ENCODE results near the gene FAM120B.

The FAM120B gene

GRCh38 chr6:170362121-170362520 is 55.6 kb downstream of the FAM120B start:
- no peak for DNase-seq

DNA sequence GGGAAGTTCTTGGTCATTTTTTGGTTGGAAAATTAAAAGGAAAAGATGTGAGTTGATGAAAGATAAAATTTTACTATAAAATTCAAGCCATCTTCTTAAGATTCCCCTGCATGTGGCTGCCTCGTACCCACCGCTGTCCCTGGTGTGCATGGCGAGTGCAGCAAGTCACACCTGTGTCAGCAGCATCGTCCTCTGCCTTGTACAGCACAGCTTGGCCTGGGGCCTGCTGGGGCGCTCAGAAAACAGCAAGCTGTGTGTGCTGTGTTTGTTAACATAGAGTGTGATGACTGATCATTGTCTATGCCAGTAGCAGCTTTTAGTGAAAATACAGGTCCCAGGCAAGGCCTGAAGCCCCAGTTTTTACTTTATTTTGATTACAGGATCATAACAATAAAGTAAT is 56.7 kb downstream of the FAM120B start:
- DNase-seq = no peak

- DNase-seq = no peak
These were observed 58.6 kb downstream of the FAM120B start for GRCh38 chr6:170365121-170365520.

DNA sequence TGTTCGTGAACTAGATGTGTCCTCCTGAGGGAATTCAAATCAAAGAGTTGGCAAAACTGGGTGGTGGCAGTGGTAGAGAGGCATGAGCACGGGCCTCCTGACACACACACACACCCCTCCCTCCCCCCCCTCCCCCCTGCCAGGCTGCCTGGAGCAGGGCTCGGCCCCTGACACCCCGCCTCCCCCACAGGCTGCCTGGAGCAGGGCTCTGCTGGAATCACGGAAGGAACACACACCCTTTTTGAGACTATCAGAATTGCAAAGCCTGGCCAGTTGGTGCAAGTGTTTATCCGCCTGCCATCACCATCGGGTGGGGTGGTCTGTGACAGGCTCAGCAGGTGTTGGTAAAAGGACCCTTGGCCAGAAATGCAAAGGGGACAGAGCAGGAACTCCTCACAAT is 59.0 kb downstream of the FAM120B start:
- no peak for DNase-seq

- no peak for DNase-seq
These were observed 59.8 kb downstream of the FAM120B start for GRCh38 chr6:170366248-170366960.

DNA sequence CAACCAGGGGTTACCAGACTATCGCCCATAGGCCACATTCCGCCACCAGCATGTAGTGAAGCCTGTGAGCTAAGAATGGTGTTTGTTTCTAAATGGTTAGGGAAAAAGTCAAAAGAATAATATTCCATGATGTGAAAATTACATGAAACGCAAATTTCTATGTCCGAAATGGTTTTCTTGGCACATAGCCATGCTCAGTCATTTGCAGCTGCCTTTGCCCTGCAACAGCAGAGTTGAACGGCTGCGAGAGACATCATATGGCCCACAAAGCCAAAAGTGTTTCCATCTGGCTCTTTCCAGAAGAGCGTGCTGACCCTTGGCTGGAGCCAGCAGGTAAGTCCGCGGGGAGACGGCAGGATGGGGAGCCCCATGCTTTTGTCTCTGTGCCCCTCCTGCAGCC is 60.7 kb downstream of the FAM120B start:
- no peak for DNase-seq

DNA sequence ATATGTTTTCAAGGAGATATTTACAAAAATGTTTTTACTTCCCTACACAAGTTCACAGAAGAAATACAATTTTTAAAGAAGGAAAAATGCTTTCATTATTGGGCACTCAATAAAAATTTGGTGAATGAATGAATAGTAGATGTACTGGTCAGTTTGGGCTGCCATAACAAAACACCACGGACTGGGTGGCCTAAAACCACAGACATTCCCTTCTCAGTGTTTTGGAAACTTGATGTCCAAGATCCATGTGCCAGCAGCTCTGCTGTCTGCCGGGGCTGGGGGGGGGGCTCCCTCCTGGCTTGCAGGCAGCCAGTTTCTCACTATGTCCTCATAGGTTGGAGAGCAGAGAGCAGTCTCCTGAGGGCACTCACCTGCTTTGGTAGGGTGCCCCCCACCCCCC is 62.0 kb downstream of the FAM120B start:
- DNase-seq = no peak

- DNase-seq = no peak
These were observed 62.8 kb downstream of the FAM120B start for GRCh38 chr6:170369403-170369802.

DNA sequence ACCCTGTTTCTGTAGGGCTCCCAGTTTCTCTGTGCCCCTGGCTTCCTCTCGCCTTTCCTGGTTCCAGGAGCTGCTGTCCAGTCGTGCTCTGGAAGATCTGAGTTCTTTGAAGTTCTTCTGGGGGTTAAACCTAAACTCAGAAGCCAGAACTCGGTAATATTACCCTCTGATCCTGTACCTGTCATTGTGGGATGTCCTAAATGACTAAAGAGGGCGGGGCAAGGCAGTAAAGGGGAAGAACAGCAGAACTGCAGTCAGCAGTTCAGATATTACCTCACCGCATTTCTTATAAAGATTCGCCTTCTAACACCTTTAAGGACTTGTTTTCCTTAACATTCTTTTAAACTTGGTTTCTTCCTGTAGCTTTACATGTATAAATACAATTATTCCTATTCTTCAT is 63.9 kb downstream of the FAM120B start:
- no peak for DNase-seq

DNA sequence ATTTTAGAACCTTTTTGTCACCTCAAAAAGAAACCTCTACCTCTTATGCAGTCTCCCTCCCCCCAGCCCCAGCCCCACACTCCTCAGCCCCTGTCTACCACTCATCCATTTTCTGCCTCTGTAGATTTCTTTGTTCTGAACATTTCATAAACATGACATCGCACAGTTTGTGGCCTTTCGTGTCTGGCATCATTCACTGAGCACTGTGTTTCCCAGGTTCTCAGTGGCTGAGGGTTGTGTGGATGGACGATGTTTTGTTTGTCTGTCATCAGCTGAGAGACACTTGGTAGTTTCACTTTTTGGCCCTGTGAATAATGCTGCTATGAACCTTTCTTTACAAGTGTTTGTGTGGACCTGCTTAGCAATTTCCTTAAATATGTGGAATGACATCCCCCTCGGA is 64.5 kb downstream of the FAM120B start:
- DNase-seq = no peak

- DNase-seq = no peak
These were observed 65.0 kb downstream of the FAM120B start for GRCh38 chr6:170371588-170371987.

GRCh38 chr6:170372380-170373325 is 66.1 kb downstream of the FAM120B start:
- no peak for DNase-seq

- no peak for DNase-seq
These were observed 68.2 kb downstream of the FAM120B start for GRCh38 chr6:170374571-170375444.

DNA sequence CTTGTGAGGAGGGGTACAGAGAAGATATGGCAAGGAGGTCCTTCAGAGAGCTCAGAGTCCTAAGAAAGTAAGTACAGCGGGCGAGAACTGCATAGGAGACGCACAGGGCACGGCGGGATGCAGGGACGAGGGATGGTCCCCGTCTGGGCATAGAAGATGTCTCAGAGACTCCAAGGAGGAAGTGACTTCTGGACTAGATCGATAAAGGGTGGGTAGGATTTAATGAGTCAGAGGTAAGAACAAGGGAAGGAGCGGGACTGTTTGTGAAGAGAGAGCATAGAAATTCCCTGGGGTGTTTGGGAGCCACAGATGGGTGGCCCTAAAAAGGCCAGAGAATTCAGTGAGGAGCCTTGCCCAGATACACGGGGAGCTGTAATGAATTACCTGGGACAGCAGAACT is 69.1 kb downstream of the FAM120B start:
- DNase-seq = no peak

DNA sequence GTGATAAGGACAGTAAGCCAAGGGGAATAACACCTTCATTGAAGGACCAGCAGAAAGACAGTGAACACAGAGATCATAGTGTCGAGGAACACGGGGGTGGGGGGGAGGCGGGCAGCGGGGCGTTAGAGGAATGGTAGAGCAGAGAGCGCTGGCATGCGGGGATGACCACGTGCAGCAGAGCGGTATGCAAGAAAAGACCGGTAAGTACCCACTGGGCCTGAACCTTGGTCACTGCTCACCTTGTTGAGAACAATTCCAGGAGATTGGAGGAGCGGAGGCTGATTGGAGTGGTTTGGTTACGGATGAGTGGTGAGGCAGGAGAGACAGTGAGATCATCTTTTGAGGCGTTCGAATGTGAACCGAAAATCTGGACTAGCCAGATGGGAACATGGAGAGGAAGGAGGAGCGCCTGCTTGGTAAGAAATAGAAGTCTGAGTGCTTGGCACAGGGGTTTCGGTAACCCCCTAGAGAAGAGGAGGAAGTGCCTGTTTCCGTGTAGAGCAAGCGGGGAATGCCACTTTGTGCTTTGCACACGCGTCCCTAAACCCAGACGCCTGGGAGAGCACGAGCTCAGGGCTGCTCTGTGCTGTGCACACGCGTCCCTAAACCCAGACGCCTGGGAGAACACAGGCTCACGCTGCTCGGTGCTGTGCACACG is 70.0 kb downstream of the FAM120B start:
- no peak for DNase-seq

- no peak for DNase-seq
These were observed 71.9 kb downstream of the FAM120B start for GRCh38 chr6:170378502-170378901.

GRCh38 chr6:170381562-170381961 is 75.0 kb downstream of the FAM120B start:
- DNase-seq = no peak

- no peak for DNase-seq
These were observed 77.0 kb downstream of the FAM120B start for GRCh38 chr6:170383466-170384035.

GRCh38 chr6:170385506-170385905 is 78.9 kb downstream of the FAM120B start:
- no peak for DNase-seq

DNA sequence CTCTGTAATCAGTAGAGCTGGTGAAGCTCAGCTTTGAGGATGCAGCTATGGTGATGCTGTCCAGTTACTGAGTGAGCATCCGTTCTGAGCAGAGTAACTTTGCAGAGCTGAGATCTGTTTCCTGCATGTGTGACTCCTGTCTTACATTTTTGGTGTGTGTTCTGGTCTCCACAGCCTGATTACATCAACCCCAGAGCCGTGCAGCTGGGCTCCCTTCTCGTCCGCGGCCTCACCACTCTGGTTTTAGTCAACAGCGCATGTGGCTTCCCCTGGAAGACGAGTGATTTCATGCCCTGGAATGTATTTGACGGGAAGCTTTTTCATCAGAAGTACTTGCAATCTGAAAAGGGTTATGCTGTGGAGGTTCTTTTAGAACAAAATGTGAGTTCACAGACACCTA is 81.6 kb downstream of the FAM120B start:
- DNase-seq = no peak

DNA sequence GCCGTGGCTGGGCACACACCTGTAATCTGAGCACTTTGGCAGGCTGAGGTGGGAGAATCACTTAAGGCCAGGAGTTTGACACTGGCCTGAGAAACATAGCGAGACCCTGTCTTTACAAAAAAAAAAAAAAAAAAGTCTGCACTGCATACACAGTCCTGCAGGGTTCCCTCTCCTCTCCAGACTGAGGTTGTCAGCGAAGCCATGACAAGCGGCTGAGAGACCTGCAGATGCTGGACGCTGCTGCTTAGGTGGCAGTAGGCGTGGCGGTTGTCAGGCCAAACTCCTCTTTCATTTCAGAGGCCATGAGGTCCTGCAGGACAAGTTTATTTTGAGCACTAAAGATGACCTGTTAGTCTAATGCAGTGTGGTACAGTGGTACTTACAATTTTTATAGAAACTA is 86.5 kb downstream of the FAM120B start:
- no peak for DNase-seq

GRCh38 chr6:170393807-170394399 is 87.3 kb downstream of the FAM120B start:
- peak; percentile 34 for DNase-seq

Measured in activated CD8-positive, alpha-beta memory T cell treated with anti-CD3 and anti-CD28 coated beads, Interleukin-2, amount 50 U/mL, for 4 hours (primary cell).